IPS DF 4.7 (cell line): ENCODE measurements around the gene PI4KA.
"Not testable (repeated sequence)": the region's sequence is repeated elsewhere in the genome, so short reads cannot be mapped to it uniquely, and the experiment has no call there.

Experiments
- DNase-seq: peaks from one replicate; pipeline ENCODE4 v3.0.0-alpha.2; 2013; ENCODE audit warnings: low spot score; ENCODE audit errors: extremely low read depth

PI4KA gene

DNA sequence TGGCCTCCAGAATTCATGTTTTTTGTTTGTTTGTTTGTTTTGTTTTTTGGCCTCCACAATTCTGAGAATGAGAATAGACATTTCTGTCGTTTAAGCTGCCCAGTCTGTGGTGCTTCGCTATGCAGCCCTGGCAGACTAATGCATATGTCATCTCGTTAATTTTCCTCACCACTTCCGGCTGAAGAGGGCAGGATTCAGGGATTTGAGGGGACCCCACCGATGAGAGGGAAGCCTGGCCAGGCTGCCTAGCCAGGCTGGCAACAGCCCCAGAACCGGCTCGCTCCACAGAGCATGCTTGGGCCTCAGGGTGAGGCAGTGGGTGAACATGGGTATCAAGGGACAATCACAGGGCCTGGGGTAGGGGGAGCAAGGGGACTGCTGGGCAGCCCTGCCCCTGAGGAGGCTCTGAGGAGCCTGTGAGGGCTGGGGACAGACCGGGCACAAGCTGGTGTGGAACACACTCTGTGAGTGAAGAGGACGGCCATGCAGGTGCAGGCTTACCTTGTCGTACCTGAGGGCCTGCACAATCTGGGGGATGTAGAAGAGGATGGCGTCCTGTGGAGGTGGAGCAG, 132.5 kb downstream of the PI4KA start:
- no peak for DNase-seq

DNA sequence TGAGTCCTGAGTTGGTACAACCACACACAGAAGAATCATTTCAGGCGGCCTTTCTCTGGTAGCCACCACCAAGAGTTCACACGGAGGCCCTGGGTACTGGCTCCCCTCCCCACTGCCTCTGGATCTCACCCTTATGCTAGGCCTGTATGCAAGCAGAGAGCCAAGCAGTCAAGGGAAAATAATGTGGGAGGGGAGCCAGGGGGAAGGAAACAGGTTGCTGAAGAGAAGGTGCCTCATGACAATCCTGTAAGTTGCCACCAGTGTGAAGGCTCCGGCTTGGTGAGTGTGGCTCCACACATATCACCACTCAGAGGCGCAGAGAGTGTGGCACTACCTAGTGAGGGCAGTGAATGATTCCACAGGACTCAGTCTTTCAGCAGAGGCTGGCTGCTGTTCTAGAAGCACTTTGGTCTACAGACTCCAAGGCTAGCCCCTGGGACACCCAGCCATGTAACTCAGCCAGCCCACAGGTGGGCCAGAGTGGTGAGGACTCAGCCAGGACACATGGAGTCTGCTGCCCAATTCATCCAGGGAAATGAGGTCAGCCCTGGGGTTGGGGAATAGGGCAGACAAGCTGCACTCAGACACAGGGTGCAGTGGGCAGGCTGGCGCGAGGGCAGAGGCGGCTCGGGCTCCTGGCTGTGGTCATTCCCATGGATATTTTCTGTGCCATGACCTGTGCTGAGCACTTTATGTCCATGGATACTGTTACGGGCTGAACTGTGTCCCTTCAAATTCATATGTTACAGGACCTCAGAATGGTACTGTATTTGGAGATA, 133.7 kb downstream of the PI4KA start:
- no peak for DNase-seq

DNA sequence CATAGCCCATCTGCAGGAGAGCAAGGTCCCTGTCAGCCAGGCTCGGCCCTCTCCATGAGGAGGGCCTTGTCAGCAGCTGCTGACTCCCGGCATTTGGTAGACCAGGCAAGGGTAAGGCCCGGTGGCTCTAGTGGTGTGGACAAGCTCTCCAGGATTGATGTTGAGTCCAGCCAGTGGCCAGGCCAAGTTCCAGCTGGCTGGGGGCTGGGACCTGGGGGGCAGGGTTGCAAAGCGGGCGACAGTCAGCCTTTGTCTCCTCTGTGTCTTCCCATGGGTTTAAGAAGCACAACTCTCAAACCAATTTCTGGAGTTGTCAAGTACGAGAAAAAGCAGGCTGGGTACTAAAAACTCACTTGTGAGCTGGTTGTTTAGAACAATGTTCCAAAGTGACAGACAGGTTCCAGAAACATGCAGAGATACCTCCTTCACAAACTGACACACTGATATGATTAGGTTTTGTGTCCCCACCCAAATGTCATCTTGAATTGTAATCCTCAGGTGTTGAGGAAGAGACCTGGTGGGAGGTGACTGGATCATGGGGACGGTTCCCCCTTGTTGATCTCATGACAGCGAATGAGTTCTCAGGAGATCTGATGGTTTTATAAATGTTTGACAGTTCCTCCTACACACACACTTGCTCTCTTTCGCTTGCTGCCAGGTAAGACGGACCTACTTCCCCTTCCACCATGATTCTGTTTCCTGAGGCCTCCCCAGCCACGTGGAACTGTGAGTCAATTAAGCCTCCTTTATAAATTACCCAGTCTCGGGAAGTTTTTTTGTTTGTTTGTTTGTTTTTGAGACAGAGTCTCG, 137.0 kb downstream of the PI4KA start:
- DNase-seq = no peak

DNA sequence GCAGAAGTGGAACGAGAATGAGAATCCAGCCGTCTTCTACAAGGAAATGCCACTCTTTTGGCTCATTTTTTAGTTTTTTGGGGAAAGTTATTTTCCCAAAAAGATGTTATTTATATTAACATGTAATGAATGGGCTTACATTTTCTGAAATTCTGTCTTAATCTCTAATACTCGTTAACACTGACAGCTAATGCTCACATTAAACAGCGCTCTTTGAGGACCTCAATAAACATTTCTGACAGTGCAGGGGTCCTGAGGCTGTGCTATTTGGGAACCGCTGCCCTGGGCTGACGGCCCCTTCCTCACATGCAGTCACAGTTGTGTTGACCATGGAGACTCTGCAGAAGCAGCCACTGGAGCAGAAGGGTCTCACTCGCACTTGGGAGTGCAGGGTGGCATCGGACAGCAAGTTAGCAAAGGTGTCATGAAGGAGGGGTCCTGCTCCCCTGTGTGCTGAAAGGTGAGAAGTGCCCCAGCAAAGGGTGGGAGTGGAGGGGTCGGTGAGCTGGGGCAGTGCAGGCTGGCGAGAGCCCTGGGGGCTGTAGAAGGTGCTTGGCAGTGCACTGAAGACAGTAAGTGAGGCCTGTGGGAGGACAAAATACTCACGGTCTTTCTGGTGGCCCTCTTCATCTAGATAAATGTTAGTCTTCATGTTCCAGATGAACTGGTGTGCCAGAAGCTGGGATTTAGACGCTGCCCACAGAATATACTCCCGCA, 137.8 kb downstream of the PI4KA start:
- no peak for DNase-seq

DNA sequence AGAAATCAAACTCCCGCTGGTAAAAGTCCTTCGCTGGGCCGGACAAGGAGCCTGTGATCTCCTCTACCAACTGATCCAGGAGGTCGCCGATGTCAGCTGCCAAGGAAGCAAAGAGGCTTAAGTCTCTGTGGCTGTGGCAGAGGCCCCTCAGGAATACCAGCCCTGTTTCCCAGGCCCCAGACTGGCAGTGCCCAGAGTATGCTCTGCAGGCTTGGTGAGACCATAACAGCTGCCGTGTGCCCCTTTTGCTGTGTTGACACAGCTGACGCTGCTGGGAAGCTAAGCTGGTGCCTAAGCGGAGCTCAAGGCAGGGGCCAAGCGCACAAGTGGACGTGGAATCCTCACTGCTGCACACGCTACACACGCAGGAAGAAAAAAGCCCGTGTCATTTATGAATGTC, 139.9 kb downstream of the PI4KA start:
- DNase-seq = not testable (repeated sequence)

DNA sequence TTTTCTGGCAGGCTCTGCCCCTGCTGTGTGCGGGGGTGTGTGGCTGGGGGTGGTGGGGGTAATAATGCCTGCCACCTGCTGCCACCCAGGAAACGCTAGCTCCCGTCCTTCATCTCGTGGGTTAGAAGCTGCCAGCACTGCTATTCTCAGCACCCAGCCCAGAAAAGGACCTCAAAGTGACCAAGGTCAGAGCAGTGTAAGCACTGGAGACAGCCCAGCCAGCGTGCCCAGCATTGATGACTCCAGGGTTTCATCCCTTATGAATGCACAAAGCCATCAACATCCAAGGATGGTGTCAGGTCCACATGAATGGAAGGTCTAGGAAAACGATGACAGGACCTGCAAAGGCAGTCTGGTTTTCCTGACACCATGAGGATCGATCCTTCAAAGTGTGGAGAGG, 140.6 kb downstream of the PI4KA start:
- DNase-seq = not testable (repeated sequence)

DNA sequence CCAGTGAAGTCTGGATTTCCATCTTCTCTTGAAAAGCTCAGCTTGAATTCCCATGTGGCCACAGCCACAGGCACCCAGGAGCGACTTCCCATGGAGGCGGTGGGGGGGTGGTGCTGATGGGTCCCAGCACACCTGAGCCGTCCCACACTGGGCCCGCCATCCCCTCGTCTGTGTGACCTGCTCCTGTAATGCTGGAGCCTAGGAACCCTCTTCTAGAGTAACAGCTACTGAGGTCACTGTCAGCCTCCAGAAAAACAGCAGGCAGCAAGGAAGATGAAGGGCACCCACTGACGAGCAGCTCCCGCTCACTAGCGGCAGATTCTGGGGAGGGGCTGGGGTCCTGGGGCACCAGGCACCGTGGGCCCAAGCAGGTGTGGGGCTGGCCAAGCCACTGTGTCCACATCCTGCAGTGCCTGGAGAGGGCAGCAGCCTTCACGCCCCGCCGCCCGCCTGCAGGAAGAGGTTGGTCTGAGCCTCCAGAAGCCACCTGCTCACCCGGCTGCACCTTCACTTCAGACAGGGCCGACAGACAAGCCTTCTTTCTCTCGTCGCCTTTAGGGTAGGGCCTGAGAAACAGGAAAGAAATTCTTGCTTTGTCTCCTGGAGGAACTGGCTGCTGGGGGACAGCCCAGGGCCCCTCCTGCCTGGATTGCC, 141.3 kb downstream of the PI4KA start:
- not testable (repeated sequence) for DNase-seq

DNA sequence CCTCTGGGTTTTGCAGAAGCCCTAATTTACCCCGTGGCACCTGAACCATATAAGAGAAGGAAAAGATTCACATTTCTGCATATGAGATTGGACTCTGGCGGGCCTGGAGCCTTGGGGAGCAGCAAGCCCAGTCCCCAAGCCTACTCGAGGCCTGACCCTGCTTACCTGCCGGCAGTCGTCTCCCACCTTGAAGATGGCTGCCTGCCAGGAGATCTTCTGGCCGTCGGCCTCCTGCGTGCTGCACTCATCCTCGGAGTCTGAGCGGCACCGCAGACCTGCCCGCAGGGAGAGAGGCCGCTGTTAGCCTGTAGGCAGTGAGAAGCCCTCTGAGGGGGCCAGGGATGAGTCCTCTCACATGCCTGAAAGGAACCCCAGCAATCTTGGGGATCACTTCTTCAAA, 145.5 kb downstream of the PI4KA start:
- DNase-seq = not testable (repeated sequence)

DNA sequence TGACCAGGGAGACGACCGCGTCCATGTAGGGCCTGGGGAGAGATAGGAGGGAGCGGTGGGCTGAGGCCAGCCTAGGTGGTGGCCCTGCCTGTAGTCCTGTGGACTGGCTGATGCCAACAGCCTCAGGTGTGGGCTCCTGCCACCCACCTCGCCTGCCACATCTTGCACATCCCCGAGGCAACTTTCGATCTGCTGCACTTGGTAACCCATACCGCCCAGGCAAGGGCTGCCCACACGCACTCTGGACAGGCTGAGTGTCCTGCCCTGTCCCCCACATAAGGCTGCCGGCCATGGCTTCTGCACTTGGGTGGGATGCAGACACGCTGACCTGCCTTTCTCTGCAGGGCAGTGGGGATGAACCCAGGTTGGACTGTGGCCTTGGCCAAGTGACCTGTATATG, 148.6 kb downstream of the PI4KA start:
- not testable (repeated sequence) for DNase-seq

DNA sequence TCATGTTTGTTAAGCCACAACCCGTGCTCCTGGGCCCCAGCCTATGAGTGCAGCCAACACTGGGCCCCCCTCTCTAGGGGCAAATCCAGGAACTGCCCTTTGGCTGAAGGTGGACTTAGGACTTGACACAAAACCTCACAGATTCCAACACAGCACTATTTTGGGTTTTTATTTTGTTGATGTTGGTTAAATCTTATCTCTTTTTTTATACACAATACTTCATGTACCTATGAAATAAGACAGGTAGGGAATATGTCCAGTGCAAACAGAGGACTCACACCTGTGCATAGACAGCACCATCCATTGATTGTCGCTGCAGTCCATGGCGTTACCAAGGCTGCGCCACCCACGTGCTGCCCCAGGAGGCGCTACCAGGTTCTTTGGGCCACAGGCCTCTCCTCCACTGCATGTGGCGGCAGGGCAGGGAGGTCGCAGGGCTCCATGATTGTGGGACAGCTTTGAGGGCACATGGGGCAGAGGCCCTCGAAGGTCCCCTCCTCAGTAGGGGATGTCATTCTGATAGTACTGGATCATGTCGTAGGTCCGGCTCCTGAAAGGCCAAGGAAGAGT, 151.0 kb downstream of the PI4KA start:
- not testable (repeated sequence) for DNase-seq

DNA sequence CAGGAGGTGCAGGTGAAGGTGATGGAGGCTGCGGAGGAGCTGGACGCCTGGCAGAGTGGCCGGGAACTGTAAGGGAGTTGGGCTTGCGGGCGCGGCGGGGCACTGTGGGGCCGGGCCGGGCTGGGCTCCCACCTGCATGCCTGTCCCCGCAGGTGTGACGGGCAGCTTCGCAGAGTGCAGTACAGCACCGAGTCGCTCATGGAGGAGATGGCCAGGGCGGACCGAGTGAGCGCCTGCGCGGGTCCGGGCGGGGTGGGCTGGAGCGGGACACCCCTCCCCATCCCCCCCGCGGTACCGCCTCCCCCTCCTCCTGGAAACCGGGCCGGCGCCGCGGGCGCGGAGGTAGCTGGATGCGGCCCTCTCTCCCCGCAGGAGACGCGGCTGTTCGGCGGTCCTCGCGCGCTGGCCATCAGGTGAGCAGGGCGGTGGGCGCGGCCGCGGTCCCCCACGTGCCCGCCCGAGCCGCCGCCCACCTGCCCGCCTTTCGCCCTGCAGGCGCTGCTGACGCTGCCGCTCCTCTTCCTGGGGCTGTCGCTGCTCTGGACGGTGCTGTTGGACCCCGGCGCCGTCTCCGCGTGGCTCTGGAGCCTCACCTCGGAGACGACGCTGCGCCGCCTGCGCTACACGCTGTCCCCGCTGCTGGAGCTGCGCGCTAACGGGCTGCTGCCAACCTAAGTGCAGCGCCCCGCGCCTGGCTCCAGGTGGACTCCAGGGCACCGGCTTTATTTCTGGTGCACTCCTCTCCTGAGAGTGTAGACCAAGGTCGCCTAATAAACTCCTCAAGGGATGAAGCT, 154.6 kb downstream of the PI4KA start:
- not testable (repeated sequence) for DNase-seq

DNA sequence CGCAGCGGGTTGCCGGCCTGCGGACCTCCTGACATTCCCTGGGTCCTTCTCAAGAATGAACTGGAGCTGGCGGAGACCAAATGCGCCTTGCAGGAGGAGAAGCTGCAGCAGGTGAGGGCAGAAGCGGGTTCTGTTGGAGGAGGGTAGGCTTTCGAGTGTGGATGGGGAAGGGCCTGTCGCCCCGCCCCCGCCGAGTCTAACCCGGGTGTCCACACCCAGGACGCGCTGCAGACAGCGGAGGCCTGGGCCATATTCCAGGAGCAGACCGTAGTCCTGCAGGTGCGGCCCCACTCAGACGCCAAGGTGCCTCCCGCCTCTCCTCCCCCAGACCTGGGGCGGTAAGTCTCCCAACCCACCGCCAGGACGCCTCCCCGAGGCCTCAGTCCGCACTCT, 155.2 kb downstream of the PI4KA start:
- DNase-seq = not testable (repeated sequence)

DNA sequence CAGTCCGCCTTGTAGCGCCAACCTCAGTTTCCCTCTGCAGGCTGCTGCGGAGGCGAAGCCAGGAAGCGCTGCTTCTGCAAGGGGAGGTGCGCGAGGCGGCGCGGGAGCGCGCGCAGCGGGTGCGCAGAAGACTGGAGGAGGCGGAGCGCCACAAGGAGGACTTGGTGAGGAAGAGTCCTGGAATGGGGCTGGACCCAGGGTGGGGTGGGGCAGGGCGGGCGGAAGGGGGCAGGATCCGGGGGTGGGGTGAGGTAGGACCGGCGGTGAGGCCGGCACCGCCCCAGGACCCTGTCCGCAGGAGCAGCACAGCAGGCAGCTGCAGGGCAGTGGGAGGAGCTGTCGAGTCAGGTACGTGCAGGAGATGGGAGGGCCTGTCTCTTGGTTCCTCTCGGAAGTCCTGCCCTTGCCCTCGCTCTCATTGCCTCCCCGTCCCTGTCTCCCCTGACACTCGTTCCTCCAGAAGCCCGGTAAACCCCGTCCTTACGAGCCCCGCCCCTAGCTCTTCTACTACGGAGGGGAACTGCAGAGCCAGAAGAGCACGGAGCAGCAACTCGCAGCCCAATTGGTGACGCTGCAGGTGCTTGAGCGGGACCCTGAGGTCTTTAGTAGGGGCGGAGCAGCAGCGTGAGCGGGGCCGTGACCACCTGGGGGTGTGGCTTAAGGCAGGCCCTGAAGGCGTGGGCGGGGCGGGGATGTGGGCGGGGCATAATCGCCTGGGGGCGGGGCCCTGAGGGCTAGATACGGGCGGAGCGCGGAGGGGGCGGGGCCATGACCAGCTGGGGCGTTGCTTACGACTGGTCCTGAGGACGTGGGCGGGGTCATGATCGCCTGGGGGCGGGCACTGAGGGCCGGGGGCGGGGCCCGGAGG, 155.8 kb downstream of the PI4KA start:
- DNase-seq = peak; percentile 58

DNA sequence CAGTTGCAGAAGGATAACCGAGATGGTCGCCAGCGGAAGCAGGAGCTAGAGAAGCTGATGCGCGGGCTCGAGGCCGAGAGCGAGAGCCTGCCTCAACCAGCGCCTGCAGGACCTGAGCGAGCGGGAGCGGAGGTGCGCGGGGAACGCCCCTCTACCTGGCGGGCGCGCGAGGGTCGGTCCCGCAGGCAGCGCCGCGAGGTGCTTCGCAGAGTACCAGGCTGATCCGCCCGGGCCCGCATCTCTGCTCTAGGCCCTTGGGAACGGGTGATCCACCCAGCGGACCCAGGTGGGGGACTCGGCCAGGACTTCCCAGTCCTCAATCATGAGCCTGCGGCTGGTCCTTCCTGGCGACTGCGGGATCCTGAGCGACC, 156.5 kb downstream of the PI4KA start:
- not testable (repeated sequence) for DNase-seq

DNA sequence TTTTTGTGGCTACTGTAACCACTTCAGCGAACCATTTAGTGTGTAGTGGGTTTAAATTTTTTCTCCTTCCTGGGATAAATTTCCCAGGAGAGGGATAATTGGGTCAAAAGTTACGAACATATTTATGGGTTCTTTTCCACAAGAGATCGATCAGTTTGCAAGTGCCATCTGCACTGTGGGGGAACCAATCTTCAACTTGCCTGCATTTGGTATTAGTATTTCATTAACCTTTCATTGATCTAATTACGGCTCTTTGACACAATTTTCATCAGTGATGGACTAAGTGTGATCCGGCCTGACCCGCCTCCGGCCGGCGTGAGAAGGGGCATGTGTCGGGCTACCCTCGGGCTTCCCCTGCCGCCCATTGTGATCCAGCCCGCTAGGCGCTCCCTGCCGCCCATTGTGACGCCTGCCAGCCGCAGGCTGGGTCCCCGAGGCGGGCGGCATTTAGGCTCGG, 156.9 kb downstream of the PI4KA start:
- DNase-seq = not testable (repeated sequence)

DNA sequence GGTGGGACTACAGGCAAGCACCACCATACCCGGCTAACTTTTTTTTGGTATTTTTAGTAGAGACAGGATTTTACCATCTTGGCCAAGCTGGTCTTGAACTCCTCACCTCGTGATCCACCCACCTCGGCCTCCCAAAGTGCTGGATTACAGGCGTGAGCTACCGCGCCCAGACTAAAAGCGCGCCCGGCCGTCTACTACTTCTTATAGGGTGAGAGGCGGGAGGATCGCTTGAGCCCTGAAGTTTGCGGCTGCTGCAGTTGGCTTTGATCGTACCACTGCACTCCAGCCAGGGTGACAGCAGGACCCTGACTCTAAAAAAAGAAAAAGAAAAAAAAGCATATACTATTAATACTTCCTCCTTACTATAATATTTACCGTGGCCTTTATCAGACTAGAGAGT, 158.3 kb downstream of the PI4KA start:
- DNase-seq = not testable (repeated sequence)

DNA sequence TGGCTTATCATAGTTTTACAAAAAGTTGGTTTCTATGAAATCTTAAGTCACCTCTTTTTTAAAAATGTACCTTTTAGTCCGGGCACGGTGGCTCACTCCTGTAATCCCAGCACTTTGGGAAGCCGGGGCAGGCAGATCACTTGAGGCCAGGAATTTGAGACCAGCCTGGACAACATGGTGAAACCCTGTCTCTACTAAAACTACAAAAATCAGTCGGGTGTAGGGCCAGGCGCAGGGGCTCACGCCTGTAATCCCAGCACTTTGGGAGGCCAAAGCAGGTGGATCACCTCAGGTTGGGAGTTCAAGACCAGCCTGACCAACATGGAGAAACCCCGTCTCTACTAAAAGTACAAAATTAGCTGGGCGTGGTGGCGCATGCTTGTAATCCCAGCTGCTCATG, 158.8 kb downstream of the PI4KA start:
- not testable (repeated sequence) for DNase-seq

DNA sequence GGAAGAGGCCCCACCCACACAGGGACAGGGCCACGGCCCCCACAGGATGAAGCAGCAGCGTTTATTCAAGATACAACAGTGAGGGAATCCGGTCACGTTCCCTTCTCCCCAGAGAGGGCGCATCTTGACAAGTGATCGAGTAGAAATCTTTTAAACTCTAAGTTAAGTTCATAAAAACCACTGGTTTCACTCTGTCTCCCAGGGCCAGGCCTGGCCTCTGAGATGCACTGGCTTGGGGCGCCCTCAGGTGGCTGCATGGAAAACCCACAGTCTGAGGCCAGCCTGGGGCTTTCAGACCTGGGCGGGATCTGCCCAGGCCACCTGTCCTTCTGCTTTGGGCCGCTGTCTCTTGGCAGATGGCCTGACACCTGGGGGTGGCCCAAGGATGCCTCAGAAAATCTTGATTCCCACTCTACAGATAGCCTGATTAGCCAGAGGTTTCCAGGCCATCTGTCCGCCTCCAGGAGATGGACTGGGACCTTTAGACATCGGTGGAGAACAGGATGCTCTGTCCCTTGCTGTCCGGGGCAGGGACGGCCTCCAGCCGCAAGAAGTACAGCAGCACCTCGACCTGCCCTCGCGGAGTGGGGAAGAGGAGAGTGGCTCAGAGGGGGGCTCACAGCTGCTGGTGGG, 161.0 kb downstream of the PI4KA start:
- not testable (repeated sequence) for DNase-seq
